Astrocyte (in vitro differentiated cells and primary cell): ENCODE results near the gene PRKAG2.

Experiments
- EZH2 ChIP-seq: IDR thresholded peaks from 2 replicates; pipeline ENCODE4 v1.6.1; 2012; ENCODE audit warnings: mild to moderate bottlenecking, low read length, inconsistent platforms; ENCODE audit not compliant: insufficient read depth
- TF ChIP-seq, protein P1 (sequence below): IDR thresholded peaks from 2 replicates; pipeline ENCODE4 v1.5.1; 2011; ENCODE audit warnings: low read depth, mild to moderate bottlenecking, inconsistent platforms, low read length, moderate library complexity; ENCODE audit not compliant: insufficient read depth

DNA sequence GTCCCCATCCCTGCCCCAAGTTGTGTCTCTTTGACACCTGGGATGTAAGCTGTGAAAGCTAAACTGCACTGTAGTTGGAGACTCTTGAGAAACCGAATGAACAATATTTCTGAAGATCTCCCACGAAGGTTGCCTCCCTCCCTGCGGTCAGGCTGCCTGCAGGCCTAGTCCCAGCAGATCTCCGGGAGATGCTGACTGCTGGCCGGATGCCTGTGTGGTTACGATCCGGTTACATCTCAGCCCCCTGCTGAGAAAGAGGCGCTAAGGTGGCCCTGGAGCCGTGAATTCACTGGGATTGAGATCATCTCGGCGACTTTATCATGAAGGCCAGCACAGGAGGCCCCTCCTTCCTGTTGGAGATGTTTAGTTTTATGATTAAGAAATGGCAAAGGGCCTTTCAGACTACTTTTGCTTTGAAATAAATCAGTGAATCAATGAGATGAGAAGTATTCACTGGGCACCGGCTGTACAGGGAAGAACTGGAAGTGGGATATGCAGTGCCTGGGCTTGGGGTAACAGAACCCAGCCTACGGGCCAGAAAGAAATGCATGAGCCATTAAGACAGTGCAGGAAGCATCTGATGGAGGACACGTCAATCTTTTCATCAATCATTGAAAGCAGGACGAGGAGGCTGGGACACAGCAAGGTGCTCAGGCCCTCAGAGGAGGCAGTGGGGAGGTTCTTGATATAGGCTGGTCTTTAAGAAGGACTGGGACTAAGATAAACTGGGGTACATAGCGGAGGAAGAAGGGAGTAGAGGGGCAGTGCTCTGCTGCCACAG, 177.6 kb downstream of the PRKAG2 start:
- TF ChIP-seq, protein P1, sequence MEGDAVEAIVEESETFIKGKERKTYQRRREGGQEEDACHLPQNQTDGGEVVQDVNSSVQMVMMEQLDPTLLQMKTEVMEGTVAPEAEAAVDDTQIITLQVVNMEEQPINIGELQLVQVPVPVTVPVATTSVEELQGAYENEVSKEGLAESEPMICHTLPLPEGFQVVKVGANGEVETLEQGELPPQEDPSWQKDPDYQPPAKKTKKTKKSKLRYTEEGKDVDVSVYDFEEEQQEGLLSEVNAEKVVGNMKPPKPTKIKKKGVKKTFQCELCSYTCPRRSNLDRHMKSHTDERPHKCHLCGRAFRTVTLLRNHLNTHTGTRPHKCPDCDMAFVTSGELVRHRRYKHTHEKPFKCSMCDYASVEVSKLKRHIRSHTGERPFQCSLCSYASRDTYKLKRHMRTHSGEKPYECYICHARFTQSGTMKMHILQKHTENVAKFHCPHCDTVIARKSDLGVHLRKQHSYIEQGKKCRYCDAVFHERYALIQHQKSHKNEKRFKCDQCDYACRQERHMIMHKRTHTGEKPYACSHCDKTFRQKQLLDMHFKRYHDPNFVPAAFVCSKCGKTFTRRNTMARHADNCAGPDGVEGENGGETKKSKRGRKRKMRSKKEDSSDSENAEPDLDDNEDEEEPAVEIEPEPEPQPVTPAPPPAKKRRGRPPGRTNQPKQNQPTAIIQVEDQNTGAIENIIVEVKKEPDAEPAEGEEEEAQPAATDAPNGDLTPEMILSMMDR: no peak
- TF ChIP-seq EZH2: no peak
